Ovary (tissue), 3 donors: Measurements from ENCODE around the gene DIAPH3.

Experiments used
- EP300 ChIP-seq: sonication (generic); formaldehyde crosslinking; IDR thresholded peaks from one replicate; pipeline ENCODE4 v1.6.1; 2017; ENCODE audit warnings: antibody characterized with exemption
- POLR2A ChIP-seq: fragments of 450-650 bp; IDR thresholded peaks from one replicate; pipeline ENCODE4 v1.6.1; 2017; ENCODE audit warnings: antibody characterized with exemption, mild to moderate bottlenecking, moderate library complexity
- TF ChIP-seq, protein P1 (sequence below), 3 donors: fragments of 450-650 bp in 2 of 3; fragments of 200-600 bp in 1 of 3; IDR thresholded peaks; one replicate each; pipeline versions ENCODE4 v1.5.1 to v1.8.0; 2016 to 2022; ENCODE audit warnings: antibody characterized with exemption in 3 of 3, mild to moderate bottlenecking in 1 of 3
- donor health status: DM: no; HTN: no; CAD: no.

DNA sequence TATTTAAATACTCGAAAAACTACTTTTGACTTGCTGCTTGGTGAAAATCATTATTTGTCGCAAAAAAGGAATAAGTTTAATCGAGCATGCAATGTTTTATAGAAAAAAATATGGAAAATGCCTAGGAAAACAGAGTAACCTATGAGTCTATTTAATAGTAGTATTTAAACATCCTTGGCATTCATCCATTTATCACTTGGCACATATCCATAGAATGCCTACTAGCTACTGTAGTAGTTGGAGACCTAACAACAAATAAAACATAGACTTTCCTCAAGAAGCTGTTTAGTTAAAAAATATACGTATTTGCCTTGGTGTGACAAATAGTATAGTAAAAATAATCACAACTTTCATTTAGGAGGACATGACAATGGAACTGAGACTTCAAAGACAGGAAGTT, 302.1 kb downstream of the DIAPH3 start:
- TF ChIP-seq EP300 (no peak), POLR2A (no peak)
- TF ChIP-seq, protein P1, sequence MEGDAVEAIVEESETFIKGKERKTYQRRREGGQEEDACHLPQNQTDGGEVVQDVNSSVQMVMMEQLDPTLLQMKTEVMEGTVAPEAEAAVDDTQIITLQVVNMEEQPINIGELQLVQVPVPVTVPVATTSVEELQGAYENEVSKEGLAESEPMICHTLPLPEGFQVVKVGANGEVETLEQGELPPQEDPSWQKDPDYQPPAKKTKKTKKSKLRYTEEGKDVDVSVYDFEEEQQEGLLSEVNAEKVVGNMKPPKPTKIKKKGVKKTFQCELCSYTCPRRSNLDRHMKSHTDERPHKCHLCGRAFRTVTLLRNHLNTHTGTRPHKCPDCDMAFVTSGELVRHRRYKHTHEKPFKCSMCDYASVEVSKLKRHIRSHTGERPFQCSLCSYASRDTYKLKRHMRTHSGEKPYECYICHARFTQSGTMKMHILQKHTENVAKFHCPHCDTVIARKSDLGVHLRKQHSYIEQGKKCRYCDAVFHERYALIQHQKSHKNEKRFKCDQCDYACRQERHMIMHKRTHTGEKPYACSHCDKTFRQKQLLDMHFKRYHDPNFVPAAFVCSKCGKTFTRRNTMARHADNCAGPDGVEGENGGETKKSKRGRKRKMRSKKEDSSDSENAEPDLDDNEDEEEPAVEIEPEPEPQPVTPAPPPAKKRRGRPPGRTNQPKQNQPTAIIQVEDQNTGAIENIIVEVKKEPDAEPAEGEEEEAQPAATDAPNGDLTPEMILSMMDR (IDR thresholded peaks at IDR 0.05) = no peak
